ENCODE data around the gene LRRC59.

Gene LRRC59

DNA sequence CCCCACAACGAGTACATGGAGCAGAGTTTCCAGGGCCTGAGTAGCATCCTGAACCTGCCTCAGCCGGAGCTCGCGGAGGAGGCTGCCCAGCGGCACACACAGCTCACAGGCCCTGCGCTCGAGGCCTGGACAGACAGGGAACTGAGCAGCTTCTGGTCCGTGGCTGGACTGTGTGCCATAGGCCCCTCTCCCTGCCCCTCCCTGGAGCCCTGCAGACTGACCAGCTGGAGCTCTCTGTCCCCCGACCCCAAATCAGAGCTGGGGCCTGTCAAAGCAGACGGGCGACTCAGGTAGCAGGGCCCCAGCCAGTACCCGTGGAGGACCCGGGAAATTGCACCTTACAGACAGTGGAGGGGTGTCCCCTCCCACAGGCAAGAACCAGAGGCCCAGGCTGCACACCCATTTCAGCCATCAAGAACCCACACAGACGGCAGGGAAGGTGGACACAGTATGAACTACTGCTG lies 37.3 kb downstream of the LRRC59 start:
- no peak for DNase-seq

DNA sequence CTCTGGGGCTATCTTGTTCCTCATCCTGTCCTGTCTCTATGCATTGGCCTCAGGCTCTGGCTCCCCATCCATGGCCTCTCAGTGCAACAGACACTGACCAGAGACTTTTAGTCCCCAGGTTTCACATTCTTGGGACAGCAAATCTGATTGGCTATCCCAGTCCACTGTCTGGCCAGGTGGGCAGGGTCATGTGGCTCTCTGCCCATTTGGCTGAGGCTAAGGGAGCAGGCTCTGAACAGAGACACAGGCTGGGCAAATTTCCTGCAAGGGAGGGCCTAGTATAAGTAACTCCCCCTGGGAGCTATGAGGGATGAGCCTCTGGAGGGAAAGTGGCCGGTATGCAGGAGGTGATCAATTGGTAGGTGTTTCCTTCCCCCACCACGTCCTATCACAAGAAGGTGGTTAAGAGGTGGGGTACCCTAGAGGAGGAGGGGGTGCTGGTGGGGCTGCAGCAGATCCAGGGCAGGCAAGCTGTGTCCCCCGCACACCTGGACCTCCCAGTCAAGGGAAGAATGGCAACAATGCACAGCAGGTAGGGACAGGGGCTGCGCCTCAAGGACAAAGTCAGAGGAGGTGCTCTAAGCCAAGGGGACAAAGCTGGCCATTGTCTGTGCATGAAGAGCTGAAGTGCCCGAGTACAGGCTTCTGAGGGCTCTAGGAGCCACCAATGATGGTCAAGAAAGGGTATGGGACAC lies 38.2 kb downstream of the LRRC59 start:
- no peak for DNase-seq

DNA sequence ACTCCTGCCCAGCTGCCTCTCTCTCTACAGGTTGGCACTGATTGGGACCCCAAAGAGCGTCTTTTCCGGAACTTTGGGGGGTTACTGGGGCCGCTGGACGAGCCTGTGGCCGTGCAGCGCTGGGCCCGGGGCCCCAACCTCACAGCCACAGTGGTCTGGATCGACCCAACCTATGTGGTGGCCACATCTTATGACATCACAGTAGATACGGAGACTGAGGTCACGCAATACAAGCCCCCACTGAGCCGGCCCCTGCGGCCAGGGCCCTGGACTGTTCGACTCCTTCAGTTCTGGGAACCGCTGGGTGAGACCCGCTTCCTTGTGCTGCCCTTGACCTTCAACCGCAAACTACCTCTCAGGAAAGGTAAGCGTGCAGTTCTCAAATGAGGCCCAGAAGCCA lies 39.1 kb downstream of the LRRC59 start:
- DNase-seq: no peak

DNA sequence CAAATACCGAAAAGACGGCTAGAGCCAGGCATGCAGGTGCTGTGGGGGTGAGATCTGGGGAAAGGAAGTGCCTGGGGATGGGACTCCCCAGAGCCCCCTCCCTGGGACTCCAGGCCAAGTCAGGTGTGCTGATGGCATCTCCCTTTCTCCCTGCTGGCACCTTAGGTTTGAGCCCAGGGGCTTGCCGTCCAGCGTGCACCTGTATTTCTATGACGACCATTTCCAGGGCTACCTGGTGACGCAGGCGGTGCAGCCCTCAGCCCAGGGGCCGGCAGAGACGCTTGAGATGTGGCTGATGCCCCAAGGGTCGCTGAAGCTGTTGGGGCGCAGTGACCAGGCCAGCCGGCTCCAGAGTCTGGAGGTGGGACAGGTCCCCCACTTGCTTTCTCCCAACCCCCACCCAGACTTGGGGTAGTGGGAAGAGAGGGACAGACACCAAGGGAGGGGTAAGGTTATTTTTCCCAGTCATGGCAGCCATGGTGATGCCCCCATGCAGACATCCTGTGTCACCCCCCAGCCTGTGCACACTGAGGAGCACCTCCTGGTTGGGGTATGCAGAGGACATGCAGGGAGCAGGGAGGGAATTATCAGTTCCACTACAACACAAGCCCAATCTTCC lies 40.3 kb downstream of the LRRC59 start:
- no peak for DNase-seq

DNA sequence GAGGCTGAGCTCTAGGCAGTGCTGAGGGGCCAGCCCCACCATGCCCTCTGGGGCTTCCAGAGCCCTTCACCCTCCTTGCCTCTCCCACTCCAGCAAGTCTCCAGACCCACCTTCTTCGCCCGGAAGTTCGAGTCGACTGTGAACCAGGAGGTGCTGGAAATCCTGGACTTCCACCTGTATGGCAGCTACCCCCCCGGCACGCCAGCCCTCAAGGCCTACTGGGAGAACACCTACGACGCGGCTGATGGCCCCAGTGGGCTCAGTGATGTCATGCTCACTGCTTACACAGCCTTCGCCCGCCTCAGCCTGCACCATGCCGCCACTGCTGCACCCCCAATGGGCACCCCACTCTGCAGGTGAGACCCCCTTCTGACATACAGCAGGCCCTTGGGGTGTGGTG lies 40.9 kb downstream of the LRRC59 start:
- no peak for DNase-seq

DNA sequence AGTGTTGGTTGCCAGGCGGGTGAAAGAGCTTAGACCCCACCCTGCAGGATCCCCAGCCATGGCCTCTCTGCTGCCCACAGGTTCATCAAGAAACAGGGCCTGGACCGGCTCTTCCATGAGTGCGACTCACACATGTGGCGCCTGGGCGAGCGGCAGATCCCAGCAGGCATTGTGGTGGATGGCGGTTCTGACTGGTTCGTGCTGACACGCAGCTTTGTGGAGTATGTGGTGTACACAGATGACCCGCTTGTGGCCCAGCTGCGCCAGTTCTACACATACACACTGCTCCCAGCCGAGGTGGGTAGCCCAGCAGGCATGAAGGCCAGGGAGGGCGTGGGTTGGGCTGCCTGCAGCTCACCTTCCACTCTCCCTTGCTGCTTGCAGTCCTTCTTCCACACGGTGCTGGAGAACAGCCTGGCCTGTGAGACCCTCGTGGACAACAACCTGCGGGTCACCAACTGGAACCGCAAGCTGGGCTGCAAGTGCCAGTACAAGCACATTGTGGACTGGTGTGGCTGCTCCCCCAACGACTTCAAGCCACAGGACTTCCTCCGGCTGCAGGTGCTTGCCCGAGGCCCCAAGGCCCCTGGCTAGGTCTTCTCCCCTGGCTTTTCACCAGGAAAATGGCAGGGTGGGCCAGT lies 41.5 kb downstream of the LRRC59 start:
- no peak for DNase-seq

DNA sequence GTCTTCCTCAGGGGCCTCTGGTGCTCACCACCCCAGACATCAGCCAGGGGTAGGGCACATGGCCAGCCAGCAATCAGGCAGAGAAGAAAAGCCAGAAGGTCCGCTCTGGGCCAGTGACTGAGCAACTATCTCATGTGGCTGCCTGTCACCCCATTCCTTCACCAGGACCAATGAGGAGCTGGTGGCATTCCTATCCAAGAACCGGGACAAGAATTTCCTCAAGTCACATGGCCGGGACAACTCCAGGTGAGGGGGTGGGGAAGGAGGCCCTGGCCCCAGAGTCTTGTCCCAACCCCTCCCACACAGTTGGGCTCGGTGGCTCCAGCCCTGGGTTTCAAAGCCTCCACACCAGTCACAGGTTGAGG lies 42.0 kb downstream of the LRRC59 start:
- no peak for DNase-seq

DNA sequence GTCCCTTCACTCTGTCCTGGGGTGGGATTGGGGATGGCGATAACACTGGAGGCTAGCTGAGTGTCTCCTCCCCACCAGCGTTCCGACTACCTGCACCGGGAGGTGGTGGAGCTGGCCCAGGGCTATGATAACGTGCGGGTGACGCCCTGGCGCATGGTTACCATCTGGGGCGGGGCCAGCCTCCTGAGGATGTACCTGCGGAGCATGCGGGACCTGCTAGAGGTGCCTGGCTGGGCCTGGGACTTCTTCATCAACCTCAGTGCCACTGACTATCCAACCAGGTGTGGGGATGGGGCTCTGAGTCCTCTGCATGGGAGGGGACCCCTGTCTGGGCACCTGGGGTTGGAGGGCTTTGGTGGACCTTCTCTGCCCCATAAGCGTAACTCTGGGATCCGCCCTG lies 42.5 kb downstream of the LRRC59 start:
- DNase-seq: no peak

DNA sequence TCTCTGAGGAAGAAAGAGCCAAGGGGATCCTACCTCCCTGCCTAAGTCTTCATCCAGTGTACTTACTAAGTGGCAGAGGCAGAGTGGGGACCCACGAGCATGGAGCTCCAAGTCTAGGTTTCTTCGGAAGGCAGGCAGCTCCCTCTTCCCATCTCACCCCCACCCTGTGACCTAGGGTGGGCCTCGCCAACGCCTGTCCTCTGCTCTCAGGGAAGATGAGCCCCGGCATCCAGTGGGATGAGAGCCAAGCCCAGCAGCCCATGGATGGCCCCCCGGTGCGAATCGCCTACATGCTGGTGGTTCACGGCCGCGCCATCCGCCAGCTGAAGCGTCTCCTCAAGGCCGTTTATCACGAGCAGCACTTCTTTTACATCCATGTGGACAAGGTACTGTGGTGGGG lies 43.1 kb downstream of the LRRC59 start:
- no peak for DNase-seq

DNA sequence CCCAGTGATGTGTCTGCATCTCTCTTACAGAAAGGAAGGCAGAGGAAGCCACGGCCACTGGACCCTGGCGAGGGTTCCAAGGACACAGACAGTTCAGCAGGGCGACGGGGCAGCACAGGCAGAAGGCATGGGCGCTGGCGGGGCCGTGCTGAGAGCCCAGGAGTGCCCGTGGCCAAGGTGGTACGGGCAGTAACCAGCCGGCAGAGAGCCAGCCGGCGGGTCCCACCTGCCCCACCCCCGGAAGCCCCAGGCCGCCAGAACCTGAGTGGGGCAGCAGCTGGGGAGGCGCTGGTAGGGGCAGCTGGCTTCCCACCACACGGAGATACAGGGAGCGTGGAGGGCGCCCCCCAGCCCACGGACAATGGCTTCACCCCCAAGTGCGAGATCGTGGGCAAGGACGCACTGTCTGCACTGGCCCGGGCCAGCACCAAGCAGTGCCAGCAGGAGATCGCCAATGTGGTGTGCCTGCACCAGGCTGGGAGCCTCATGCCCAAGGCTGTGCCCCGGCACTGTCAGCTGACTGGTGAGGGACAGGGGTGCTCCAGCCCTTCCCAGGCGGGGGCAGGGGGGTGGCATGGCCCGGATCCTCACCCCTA lies 43.6 kb downstream of the LRRC59 start:
- no peak for DNase-seq

DNA sequence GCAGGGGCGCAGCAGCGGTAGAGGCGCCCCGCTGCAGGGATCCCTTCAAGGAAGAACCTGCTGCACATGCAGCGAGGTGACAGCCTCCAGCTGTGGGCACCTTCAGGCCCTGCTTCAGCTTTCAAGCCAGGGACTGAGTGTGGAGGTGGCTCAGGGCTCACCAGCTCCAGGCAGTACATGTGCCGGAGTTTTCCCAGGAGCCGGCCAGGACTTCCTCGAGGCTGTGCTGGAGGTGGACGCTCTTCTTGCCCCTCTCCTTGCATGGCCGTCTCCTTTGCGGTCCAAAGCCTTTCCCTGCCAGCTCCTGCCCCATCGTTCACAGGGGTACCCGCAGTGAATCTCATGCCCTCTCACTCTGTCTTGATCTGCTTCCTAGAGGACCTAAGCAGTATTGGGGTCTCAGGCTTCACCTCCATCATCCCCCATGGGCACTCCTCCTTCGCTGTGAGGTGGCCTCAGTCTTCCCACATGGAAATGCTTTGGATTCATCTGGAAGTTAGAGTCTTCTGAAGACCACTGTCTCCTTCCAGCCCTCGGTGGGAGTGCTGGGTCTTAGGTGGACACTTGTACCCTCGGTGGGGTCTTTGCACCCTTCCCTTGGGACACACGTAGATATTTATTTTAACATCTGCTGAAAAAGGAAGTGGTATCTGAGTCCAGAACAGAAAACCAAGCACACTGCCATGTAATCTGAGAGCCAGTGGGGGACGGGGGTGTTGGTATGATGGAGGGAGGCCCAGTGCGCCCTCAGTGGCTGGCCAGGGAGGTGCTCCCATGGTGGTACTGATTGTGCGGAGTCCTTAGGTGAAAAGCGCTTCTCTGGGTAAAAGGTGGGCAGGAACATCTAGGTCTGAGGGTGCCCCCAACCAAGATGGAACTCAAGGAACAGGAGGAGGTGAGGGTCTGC lies 44.4 kb downstream of the LRRC59 start:
- DNase-seq: no peak

DNA sequence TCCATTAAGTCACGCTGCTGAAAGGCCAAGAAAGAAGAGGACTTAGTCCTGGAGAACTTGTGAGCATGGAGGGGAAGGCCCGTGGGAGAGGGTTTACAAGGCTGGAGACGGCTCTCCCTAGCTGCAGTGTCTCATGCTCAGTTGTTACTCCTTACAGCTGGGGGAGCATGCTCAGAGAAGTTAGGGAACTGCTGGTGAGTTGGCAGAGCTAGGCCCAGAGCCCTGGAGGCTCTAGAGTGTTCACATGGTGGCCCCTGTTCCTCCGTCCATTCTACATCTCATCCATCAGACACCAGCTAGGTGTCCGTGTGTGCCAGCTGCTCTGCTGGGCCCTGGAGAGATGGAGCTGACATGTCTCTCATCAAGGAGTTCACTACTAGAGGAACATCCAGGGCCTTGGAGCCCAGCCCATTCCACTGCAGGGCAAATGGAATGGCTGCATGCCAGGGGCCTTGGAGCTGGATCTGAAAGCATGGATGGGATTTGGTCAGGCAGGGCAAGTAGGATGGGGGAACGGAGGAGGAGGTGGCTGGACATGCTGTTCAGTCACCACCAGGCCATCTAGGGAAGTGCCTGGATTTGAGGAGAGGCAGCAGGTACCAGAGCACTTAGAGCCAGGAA lies 45.1 kb downstream of the LRRC59 start:
- DNase-seq: no peak

DNA sequence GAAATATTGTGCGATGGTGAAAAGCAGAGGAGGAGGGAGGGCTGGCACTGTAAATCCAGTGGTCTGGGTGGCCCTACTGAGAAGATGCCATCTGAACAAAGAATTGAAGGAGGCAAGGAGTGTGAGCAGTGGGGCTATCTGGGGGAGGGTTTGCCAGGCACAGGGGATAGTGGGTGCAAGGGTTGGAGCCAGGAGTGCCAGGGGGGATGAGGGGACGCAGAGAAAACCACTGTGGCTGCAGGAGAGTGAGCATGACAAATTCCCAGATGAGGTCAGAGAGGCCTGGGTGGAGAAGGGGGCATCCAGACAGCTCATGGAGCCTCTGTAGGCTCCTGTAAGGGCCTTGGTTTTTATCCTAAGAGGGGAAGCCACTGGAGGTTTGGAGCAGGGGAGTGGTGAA lies 46.6 kb downstream of the LRRC59 start:
- DNase-seq: no peak

DNA sequence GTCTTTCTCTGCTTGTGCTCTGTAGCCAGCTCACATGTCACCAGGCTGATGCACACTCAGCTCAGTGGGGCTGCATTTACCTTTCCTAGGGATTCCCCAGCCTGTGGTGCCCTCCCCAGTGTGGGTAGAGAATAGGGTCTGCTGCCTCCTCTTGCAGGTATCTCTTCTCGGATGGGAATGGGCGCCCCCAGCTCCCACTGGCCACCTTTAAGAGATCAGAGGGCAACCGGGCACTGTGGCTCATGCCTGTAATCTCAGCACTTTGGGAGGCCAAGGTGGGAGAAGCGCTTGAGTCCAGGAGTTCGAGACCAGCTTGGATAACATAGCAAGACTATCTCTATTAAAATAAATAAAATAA lies 48.1 kb downstream of the LRRC59 start:
- DNase-seq: no peak

DNA sequence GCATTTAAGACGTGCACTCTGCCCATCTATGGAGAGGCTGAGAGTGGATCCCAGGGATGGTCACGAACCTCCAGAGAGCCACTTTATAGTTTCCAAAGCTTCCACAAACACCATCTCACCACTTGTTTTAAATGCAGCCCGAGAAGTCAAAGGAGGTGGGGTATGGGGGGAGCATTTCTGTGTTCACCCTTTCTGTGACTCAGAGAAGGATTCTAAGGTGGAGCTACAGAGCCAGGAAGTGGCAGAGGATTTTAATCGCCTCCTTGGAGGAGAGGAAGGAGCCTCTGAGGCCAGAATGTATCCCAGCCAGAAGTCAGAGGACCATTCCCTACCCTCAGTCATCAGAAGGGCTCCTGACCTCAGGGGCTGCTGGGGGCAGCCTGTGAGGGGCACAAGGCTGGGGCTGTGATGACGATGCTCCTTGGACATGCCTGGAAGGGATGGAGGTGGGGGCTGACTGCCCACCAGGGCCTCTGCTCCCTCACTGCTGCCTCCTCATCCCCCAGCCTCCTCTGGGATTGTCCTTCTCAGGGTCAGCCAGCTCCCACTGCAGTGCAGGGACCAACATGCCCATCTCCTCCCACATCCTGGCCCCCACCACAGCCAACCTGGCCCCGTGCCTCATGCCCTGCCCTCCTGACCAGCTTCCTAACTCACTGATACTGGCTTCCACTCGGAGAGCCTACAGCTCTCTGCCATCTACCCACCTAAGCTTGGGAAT lies 48.6 kb downstream of the LRRC59 start:
- DNase-seq: no peak

DNA sequence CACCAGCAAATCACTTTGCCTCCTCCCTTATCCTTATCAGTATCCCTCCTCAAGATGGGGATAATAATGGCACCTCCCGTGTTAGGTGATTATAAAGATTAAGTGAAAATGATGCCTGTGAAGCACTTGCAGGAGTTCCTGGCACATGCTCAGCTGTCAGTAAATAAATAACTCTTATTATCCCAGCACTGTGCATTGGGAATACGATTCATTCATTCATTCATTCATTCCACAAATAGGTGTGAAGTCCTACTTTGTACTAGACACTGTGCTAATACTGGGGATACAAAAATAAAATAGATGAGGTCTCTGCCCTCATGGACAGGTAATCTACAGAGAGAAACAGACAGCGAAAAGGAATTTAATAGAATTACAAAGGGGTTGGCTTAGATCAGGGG lies 49.4 kb downstream of the LRRC59 start:
- DNase-seq: no peak

DNA sequence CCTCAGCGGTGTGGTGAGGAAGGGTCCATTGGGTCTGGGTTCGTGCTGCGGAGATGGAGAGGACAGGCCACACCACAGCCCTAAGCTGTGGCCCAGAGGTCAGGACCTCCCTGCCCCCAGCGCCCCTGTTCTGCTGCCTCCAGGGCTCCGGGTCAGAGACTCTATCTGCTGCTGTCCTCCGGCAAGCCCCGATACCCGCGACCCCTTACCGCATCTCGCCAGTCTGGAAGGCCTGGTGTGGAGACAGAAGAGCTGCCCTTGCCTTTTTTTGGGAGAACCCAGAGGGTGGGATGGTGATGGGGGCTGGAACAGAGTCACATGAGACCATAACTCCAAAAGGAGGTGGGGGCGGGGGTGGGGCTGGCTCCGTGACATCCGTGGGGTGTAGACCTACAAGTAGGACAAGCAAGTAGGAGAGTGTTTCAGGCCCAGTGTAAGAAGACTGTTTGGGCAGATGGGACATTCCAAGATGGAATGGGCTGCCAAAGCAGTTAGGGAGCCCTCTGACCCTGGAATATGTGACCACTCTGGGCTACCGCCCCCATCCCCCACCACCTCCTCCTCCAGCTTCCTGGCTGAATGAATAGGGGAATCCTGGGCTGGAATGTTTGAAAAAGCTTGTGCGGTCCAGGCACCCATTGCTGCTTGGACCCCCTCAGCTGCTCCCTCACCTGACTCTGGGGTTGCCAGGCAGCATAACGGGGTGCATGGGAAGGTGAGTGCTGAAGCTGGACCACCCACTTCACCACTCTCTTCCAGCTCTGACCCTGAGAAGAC lies 50.0 kb downstream of the LRRC59 start:
- DNase-seq: no peak

DNA sequence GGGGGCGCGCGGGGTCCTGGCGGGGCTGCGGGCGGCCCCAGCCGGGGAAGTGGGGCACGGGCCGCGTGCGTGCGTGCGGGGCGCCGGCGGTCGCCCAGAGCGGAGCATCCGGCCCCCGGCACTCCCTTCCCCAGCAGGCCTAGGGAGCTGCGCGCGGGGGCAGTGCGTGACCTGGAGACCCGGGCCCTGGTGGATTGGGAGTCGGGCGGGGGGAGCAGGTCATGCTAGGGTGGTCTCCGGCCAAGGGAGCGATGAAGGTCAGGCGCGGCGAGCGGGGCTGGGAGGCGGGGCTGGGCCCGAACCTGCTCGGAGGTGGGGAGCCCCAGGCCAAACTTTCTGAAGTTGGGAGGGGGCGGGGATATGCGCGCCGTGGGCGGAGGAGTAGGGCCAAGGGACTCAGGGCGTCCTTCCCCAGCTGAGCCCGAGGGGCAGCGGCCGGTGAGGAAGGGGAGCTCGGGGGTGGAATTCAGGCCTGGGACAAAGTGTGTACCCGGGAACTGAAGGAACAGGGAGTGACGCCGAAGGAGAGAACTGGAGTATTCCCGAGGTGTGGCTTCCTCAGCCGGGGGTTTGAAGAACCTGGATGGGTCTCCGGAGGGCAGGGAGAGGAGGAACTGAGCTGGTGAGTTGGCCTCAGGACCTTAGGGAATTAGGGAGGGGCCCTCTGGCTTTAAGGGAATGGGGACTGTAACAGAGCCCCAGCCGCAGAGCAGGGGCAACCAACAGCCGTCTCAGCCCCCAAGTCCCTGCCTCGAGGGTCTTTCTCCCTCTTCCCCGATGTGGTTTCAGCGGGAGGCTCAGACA lies 50.8 kb downstream of the LRRC59 start:
- no peak for DNase-seq

DNA sequence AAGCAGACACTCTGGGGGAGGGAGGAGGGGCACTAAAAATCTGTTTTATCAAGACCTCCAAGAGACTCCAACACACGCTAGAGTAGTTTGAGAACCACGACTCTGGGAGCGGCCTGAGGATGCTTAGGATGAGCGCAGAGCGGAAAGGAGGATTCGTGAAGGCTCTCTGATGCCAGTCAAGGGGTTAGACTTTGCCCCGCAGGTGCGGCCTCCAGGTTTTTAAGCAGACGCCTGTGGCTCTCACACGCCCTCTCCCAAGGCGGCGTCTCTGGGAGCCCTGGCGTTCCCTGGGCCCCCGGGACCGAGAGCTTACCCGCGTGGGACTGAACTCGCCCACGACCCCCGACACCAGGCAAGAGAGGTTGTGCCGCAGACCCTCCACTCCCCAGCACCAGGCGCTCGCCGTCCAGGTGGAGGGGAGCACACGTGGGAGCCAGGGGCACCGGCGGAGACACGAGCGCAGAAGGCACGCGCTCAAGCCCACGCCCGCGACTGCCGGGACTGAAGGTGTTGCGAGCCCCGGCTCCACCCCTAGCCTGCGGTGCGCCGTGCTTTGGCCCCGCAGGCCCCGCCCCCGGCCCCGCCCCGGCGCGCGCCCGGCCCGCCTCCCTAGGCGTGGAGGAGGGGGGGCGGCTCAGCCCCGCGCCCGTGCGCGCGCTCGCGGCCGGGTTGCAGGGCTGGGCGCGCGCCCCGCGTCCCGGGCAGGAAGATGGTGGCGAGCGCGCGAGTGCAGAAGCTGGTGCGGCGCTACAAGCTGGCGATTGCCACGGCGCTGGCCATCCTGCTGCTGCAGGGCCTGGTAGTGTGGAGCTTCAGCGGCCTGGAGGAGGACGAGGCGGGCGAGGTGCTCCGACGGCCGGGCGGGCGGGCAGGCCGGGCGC lies 51.7 kb downstream of the LRRC59 start, which contains the start of gene XYLT2:
Gene XYLT2, plus strand, starts transcription at position 695 of the 881 bp plus-strand sequence. Its CDS starts 15 bp downstream, at position 710.
- peak; percentile 31 for DNase-seq
